HepG2 (cell line): Measurements from ENCODE around the gene ADCY5. TPM values are rescaled to one million over a fixed set of nuclear protein-coding genes. Genes with fewer than 3 reads are reported as not detected.

Experiments used
- ATAC-seq: fragments of 200-7000 bp; cut with Tn5 transposase; 3 replicates; pipeline ENCODE4 v1.9.1; 2020; ENCODE audit warnings: mild to moderate bottlenecking, moderate library complexity
- BruUV-seq: library from RNA; stranded (reverse); fragments of 400-500 nt; replicated peaks from 2 replicates; lab custom pipeline; 2021; lab: Mats Ljungman, UMichigan
- CTCF ChIA-PET: fragments of 300-600 bp; formaldehyde crosslinking; extraction: SDS; loops from one replicate; lab custom pipeline; 2021; ENCODE audit warnings: low total read pairs, inconsistent platforms, low intra/inter-chr PET ratio; lab: Yijun Ruan, JAX
- POLR2A ChIA-PET: fragments of 350-600 bp; sonication (Branson Sonifier 250); formaldehyde crosslinking; loops from one replicate; lab custom pipeline; 2020; ENCODE audit warnings: antibody characterized with exemption, inconsistent platforms; lab: Yijun Ruan, JAX
- DNase-seq: peaks from one replicate; pipeline ENCODE4 v3.0.0-alpha.2; 2015; ENCODE audit warnings: low spot score
- FAIRE-seq: peaks from 3 replicates; lab custom pipeline; 2011; peaks lifted over from hg19 to GRCh38; lab: Jason Lieb, UNC
- H2AFZ ChIP-seq: one replicate; pipeline ENCODE4 v1.6.1; 2011; ENCODE audit warnings: low read length, inconsistent platforms
- H3K27ac ChIP-seq: fragments of 300-600 bp; 3 replicates; pipeline ENCODE4 v1.8.0; 2011; ENCODE audit warnings: mixed run types, mild to moderate bottlenecking, mixed read lengths, low read length, inconsistent platforms; ENCODE audit not compliant: insufficient read depth; ENCODE audit errors: extremely low read length
- H3K27me3 ChIP-seq, 2 experiments: fragments of 200-600 bp in 1 of 2; 2 replicates in 1 of 2; 3 replicates in 1 of 2; pipeline versions ENCODE4 v1.6.0 to v1.8.0; 2011; ENCODE audit warnings: low read length in 2 of 2, mild to moderate bottlenecking in 2 of 2, moderate library complexity in 2 of 2, inconsistent platforms in 1 of 2; ENCODE audit not compliant: insufficient read depth in 2 of 2, control insufficient read depth in 1 of 2
- H3K36me3 ChIP-seq, 2 experiments: fragments of 200-600 bp in 1 of 2; replicated peaks in 1 of 2; 2 replicates in 1 of 2; 3 replicates in 1 of 2; pipeline versions ENCODE4 v1.5.1 to v1.8.0; 2011; ENCODE audit warnings: low read length in 2 of 2, inconsistent platforms in 1 of 2; ENCODE audit not compliant: insufficient read depth in 2 of 2, control insufficient read depth in 1 of 2
- H3K4me1 ChIP-seq: 2 replicates; pipeline ENCODE4 v1.5.1; 2012; ENCODE audit warnings: low read length, inconsistent platforms; ENCODE audit not compliant: insufficient read depth
- H3K4me2 ChIP-seq: 2 replicates; pipeline ENCODE4 v1.6.0; 2011; ENCODE audit warnings: low read depth, low read length, inconsistent platforms
- H3K4me3 ChIP-seq, 3 experiments: fragments of 200-600 bp in 1 of 3; sonication (generic), shearing (Covaris generic) in 1 of 3; replicated peaks in 1 of 3; 2 replicates each; pipeline ENCODE4 v1.5.1; 2011 to 2016; ENCODE audit warnings: low read length in 3 of 3, inconsistent platforms in 2 of 3, low read depth in 2 of 3, mild to moderate bottlenecking in 2 of 3, control low read depth in 1 of 3, mixed read lengths in 1 of 3; ENCODE audit not compliant: insufficient read depth in 1 of 3
- H3K79me2 ChIP-seq: one replicate; pipeline ENCODE4 v1.6.1; 2011; ENCODE audit warnings: low read length, inconsistent platforms; ENCODE audit not compliant: insufficient read depth
- H3K9ac ChIP-seq: 2 replicates; pipeline ENCODE4 v1.6.0; 2011; ENCODE audit warnings: mild to moderate bottlenecking, low read depth, low read length, inconsistent platforms; ENCODE audit not compliant: insufficient read depth
- H3K9me3 ChIP-seq: 2 replicates; pipeline ENCODE4 v1.5.1; 2012; ENCODE audit warnings: mild to moderate bottlenecking, low read length
- H4K20me1 ChIP-seq: 2 replicates; pipeline ENCODE4 v1.6.0; 2011; ENCODE audit warnings: inconsistent platforms, mild to moderate bottlenecking, low read length, moderate library complexity; ENCODE audit not compliant: insufficient read depth
- ADNP ChIP-seq: sonication (generic); formaldehyde crosslinking; IDR thresholded peaks from 2 replicates; pipeline ENCODE4 v1.4.0; 2020; ENCODE audit warnings: missing genetic modification reagents
- CHCHD3 ChIP-seq: sonication (generic); formaldehyde crosslinking; IDR thresholded peaks from 2 replicates; pipeline ENCODE4 v1.8.0; 2022; ENCODE audit warnings: mild to moderate bottlenecking, missing genetic modification reagents, moderate library complexity
- GATAD2A ChIP-seq: IDR thresholded peaks from 2 replicates; pipeline ENCODE4 v1.6.1; 2016
- IRX3 ChIP-seq: sonication (generic); formaldehyde crosslinking; IDR thresholded peaks from 2 replicates; pipeline ENCODE4 v1.8.1; 2023; ENCODE audit warnings: mild to moderate bottlenecking, low read depth, missing genetic modification reagents, borderline replicate concordance
- MIXL1 ChIP-seq: IDR thresholded peaks from 2 replicates; pipeline ENCODE4 v1.6.1; 2016
- NFATC3 ChIP-seq: sonication (generic); formaldehyde crosslinking; IDR thresholded peaks from 2 replicates; pipeline ENCODE4 v1.5.1; 2020; ENCODE audit warnings: mild to moderate bottlenecking, missing genetic modification reagents
- NFRKB ChIP-seq: fragments of 450-650 bp; IDR thresholded peaks from 2 replicates; pipeline ENCODE4 v1.6.1; 2017
- NR2F2 ChIP-seq: IDR thresholded peaks from 2 replicates; pipeline ENCODE4 v1.6.1; 2012; ENCODE audit warnings: low read depth, inconsistent platforms, borderline replicate concordance
- THAP11 ChIP-seq: IDR thresholded peaks from 2 replicates; pipeline ENCODE4 v1.6.1; 2016; ENCODE audit warnings: missing biosample characterization, missing genetic modification reagents
- THYN1 ChIP-seq: sonication (generic); formaldehyde crosslinking; IDR thresholded peaks from 2 replicates; pipeline ENCODE4 v1.8.1; 2023; ENCODE audit warnings: low read depth, mild to moderate bottlenecking, moderate library complexity, missing genetic modification reagents, borderline replicate concordance
- TRAFD1 ChIP-seq: sonication (generic); formaldehyde crosslinking; IDR thresholded peaks from 2 replicates; pipeline ENCODE4 v1.5.1; 2020; ENCODE audit warnings: missing genetic modification reagents, mild to moderate bottlenecking, borderline replicate concordance
- UBTF ChIP-seq: sonication (generic); formaldehyde crosslinking; IDR thresholded peaks from 2 replicates; pipeline ENCODE4 v1.4.0; 2020; ENCODE audit warnings: mild to moderate bottlenecking, missing genetic modification reagents
- ZNF256 ChIP-seq: sonication (generic); formaldehyde crosslinking; conservative IDR thresholded peaks from 2 replicates; pipeline ENCODE4 v1.4.0; 2020; ENCODE audit warnings: missing genetic modification reagents
- ZNF264 ChIP-seq: sonication (generic); formaldehyde crosslinking; IDR thresholded peaks from 2 replicates; pipeline ENCODE4 v1.4.0; 2020; ENCODE audit warnings: missing genetic modification reagents
- ZNF570 ChIP-seq: sonication (generic); formaldehyde crosslinking; IDR thresholded peaks from 2 replicates; pipeline ENCODE4 v1.4.0; 2020; ENCODE audit warnings: mild to moderate bottlenecking, missing genetic modification reagents, borderline replicate concordance
- ZNF704 ChIP-seq: sonication (generic); formaldehyde crosslinking; IDR thresholded peaks from 2 replicates; pipeline ENCODE4 v1.8.1; 2023; ENCODE audit warnings: mild to moderate bottlenecking, inconsistent platforms, moderate library complexity, missing genetic modification reagents, borderline replicate concordance
- ZNF749 ChIP-seq: sonication (generic); formaldehyde crosslinking; IDR thresholded peaks from 2 replicates; pipeline ENCODE4 v1.8.0; 2022; ENCODE audit warnings: mild to moderate bottlenecking, missing genetic modification reagents, moderate library complexity, borderline replicate concordance
- WGBS: methylation state at CpG from one replicate; pipeline ENCODE4 v1.1.6; 2017; ENCODE audit warnings: low lambda C conversion rate; 5-methylcytosine and 5-hydroxymethylcytosine counted together
- in situ Hi-C: cut with HindIII; loops from 2 replicates; pipeline ENCODE4 v1.10.0; 2017; ENCODE audit warnings: low pct_unique_long_range_greater_than_20kb; ENCODE audit not compliant: extremely low pct_ligation_motif_present
- intact Hi-C: fragments of 100-400 bp; cut with micrococcal nuclease; formaldehyde crosslinking; loops from one replicate; pipeline ENCODE4 v1.10.0; 2022; ENCODE audit not compliant: unreplicated experiment
- polyA plus RNA-seq, 8 experiments: library from polyadenylated mRNA; depleted of rRNA in 3 of 8; stranded (reverse) in 7 of 8; unstranded in 1 of 8; fragments of >200 nt; fragmentation: Illumina TruSeq in 4 of 8; extraction: Trizol in 4 of 8; gene quantifications; 2 replicates each; pipeline versions ENCODE4 v1.2.1 to v1.2.3, GENCODE V29; 2011 to 2016; ENCODE audit warnings: low read depth in 4 of 8, missing spikeins in 1 of 8, mixed read lengths in 1 of 8; ENCODE audit not compliant: insufficient read depth in 1 of 8
- total RNA-seq, 5 experiments: library from RNA; depleted of rRNA; stranded (reverse); fragments of >200 nt; fragmentation: Illumina TruSeq; extraction: Trizol; gene quantifications; 2 replicates each; pipeline ENCODE4 v1.2.3, GENCODE V29; 2016; ENCODE audit warnings: low read depth in 1 of 5

Gene ADCY5
- total and polyA plus RNA-seq, 2 of the 13 experiments (the other 11 are each of a cell fraction or from before 2014, with no cell fraction given), result not detected

GRCh38 chr3:123336441-123336851, 112.4 kb downstream of the ADCY5 start:
- Histone ChIP-seq H3K9me3 (no peaks in the 10 kb centered on the region), H2AFZ (no peak overlapping the region), H3K27ac (no peak overlapping the region), H4K20me1 (no peaks in the 10 kb centered on the region), H3K4me3 (no peak overlapping the region), H3K4me1 (no peaks in the 10 kb centered on the region), H3K27me3 (peaks cover 0 to 6% of the 10 kb centered on the region in 2 experiments; a peak in 2 of 5 replicates), H3K4me2 (no peak overlapping the region), H3K9ac (no peak overlapping the region), H3K36me3 (no peaks in the 10 kb centered on the region), H3K79me2 (no peaks in the 10 kb centered on the region)
- DNase-seq (no peak), FAIRE-seq (no peak), ATAC-seq (no peak)
- POLR2A ChIA-PET, result no interaction called here
- BruUV-seq, result no TSS peak
- TF ChIP-seq ZNF264 (CRISPR knock-in tag), result no peak
- TF ChIP-seq ZNF749, result no peak
- TF ChIP-seq UBTF, result no peak
- no peak for TF ChIP-seq THYN1
- no peak for TF ChIP-seq IRX3
- CTCF ChIA-PET, result no interaction called here
- 29% methylated on average over 6 of the region's 7 CpGs for WGBS
- in situ Hi-C loops (no loop called here), intact Hi-C loops (no loop called here)

GRCh38 chr3:123336001-123336400, 112.9 kb downstream of the ADCY5 start:
- Histone ChIP-seq H4K20me1 (no peaks in the 10 kb centered on the region), H3K4me3 (no peak overlapping the region), H3K79me2 (no peaks in the 10 kb centered on the region), H2AFZ (no peak overlapping the region), H3K27me3 (peaks cover 0 to 6% of the 10 kb centered on the region in 2 experiments; a peak in 2 of 5 replicates), H3K4me2 (no peak overlapping the region), H3K36me3 (no peaks in the 10 kb centered on the region), H3K9me3 (no peaks in the 10 kb centered on the region), H3K9ac (no peak overlapping the region), H3K27ac (no peak overlapping the region), H3K4me1 (no peaks in the 10 kb centered on the region)
- no peak for ATAC-seq
- ChIA-PET CTCF (no interaction called here), POLR2A (no interaction called here)
- intact Hi-C loops (no loop called here), in situ Hi-C loops (no loop called here)
- no peak for DNase-seq
- FAIRE-seq, result no peak
- 17% methylated on average over 4 of the region's 4 CpGs for WGBS
- BruUV-seq, result no TSS peak
- TF ChIP-seq GATAD2A (CRISPR knock-in tag) (no peak), TRAFD1 (CRISPR knock-in tag) (no peak), MIXL1 (CRISPR knock-in tag) (no peak), NFRKB (no peak), CHCHD3 (CRISPR knock-in tag) (no peak), NFATC3 (no peak), THAP11 (CRISPR knock-in tag) (no peak), ADNP (CRISPR knock-in tag) (no peak), ZNF256 (CRISPR knock-in tag) (no peak), NR2F2 (no peak), ZNF570 (CRISPR knock-in tag) (no peak), ZNF704 (CRISPR knock-in tag) (no peak)
